Measurements from ENCODE around the gene ASPG. TPM values are rescaled to one million over a fixed set of nuclear protein-coding genes. Genes with fewer than 3 reads are reported as not detected.

ASPG gene
- total RNA-seq, 1 donor from 2014 or later, result not detected

- H3K4me1 Mint-ChIP-seq (ENCODE audit: unreplicated experiment), result peaks cover 4% of the 10 kb centered on the region
- H3K27ac Mint-ChIP-seq, result no peak overlapping the region
- no peaks in the 10 kb centered on the region for H3K9me3 Mint-ChIP-seq
- peaks cover 14% of the 10 kb centered on the region for H3K27me3 Mint-ChIP-seq
- H3K4me3 Mint-ChIP-seq, result no peak overlapping the region
- DNase-seq (ENCODE audit: extremely low spot score, unreplicated experiment), result no peak
- H3K36me3 Mint-ChIP-seq, result no peaks in the 10 kb centered on the region
- no peak for TF ChIP-seq CTCF (conservative IDR thresholded peaks at IDR 0.05)
Observed at GRCh38 chr14:104049576-104050240, 35.8 kb upstream of the ASPG start.

- Mint-ChIP-seq H3K9me3 (no peaks in the 10 kb centered on the region), H3K4me3 (no peak overlapping the region), H3K27me3 (peaks cover 26% of the 10 kb centered on the region), H3K27ac (no peak overlapping the region), H3K36me3 (no peaks in the 10 kb centered on the region), H3K4me1 (ENCODE audit: unreplicated experiment) (peaks cover 4% of the 10 kb centered on the region)
- no peak for DNase-seq (ENCODE audit: extremely low spot score, unreplicated experiment)
- TF ChIP-seq CTCF (conservative IDR thresholded peaks at IDR 0.05), result no peak
Observed at GRCh38 chr14:104051092-104051813, 34.2 kb upstream of the ASPG start.

GRCh38 chr14:104054222-104054905 lies 31.1 kb upstream of the ASPG start:
- Mint-ChIP-seq H3K27ac (no peak overlapping the region), H3K4me3 (no peak overlapping the region), H3K4me1 (ENCODE audit: unreplicated experiment) (no peaks in the 10 kb centered on the region), H3K36me3 (no peaks in the 10 kb centered on the region), H3K27me3 (peaks cover 45% of the 10 kb centered on the region), H3K9me3 (no peaks in the 10 kb centered on the region)
- DNase-seq (ENCODE audit: extremely low spot score, unreplicated experiment), result no peak
- no peak for TF ChIP-seq CTCF (conservative IDR thresholded peaks at IDR 0.05)

GRCh38 chr14:104062281-104062680 lies 23.2 kb upstream of the ASPG start:
- H3K27ac Mint-ChIP-seq, result no peak overlapping the region
- TF ChIP-seq CTCF (conservative IDR thresholded peaks at IDR 0.05), result no peak

GRCh38 chr14:104064003-104064402 lies 21.5 kb upstream of the ASPG start:
- H3K27me3 Mint-ChIP-seq, result peaks cover 30% of the 10 kb centered on the region
- no peaks in the 10 kb centered on the region for H3K4me1 Mint-ChIP-seq (ENCODE audit: unreplicated experiment)
- H3K36me3 Mint-ChIP-seq, result no peaks in the 10 kb centered on the region
- peak overlapping the region; percentile 1 for H3K27ac Mint-ChIP-seq
- TF ChIP-seq CTCF (conservative IDR thresholded peaks at IDR 0.05), result no peak
- H3K4me3 Mint-ChIP-seq, result no peak overlapping the region
- H3K9me3 Mint-ChIP-seq, result no peaks in the 10 kb centered on the region
- DNase-seq (ENCODE audit: extremely low spot score, unreplicated experiment), result no peak

More at GRCh38 chr14:104062281-104062680, 23.2 kb upstream of the ASPG start:
- DNase-seq (ENCODE audit: extremely low spot score, unreplicated experiment), result no peak
- peaks cover 37% of the 10 kb centered on the region for H3K27me3 Mint-ChIP-seq
- H3K9me3 Mint-ChIP-seq, result no peaks in the 10 kb centered on the region
- no peaks in the 10 kb centered on the region for H3K4me1 Mint-ChIP-seq (ENCODE audit: unreplicated experiment)
- no peak overlapping the region for H3K4me3 Mint-ChIP-seq
- no peaks in the 10 kb centered on the region for H3K36me3 Mint-ChIP-seq
